SJSA1 (cell line): ENCODE measurements around the gene TRAF3. TPM values are rescaled to one million over a fixed set of nuclear protein-coding genes. Genes with fewer than 3 reads are reported as not detected.

Experiments used
- DNase-seq, 2 experiments: peaks; one replicate each; pipeline ENCODE4 v3.0.0-alpha.2; 2015 to 2020; ENCODE audit warnings: low spot score in 2 of 2, low read depth in 1 of 2
- H3K27ac ChIP-seq: fragments of 250-450 bp; sonication (Bioruptor Pico); 2 replicates; pipeline ENCODE4 v1.5.1; 2020; ENCODE audit warnings: mild to moderate bottlenecking, moderate library complexity
- H3K27me3 ChIP-seq: fragments of 250-450 bp; sonication (Bioruptor Pico); replicated peaks from 2 replicates; pipeline ENCODE4 v1.5.1; 2020; ENCODE audit warnings: mild to moderate bottlenecking, moderate library complexity
- H3K36me3 ChIP-seq: fragments of 250-450 bp; sonication (Bioruptor Pico); 2 replicates; pipeline ENCODE4 v1.5.1; 2020; ENCODE audit warnings: mild to moderate bottlenecking
- H3K4me1 ChIP-seq: fragments of 250-450 bp; sonication (Bioruptor Pico); replicated peaks from 2 replicates; pipeline ENCODE4 v1.6.1; 2021; ENCODE audit warnings: mild to moderate bottlenecking
- H3K4me3 ChIP-seq: fragments of 250-450 bp; sonication (Bioruptor Pico); 2 replicates; pipeline ENCODE4 v1.5.1; 2020; ENCODE audit warnings: mild to moderate bottlenecking
- H3K9me3 ChIP-seq: fragments of 250-450 bp; sonication (Bioruptor Pico); replicated peaks from 2 replicates; pipeline ENCODE4 v1.5.1; 2020; ENCODE audit warnings: mild to moderate bottlenecking
- total RNA-seq: library from RNA; depleted of rRNA; stranded (reverse); fragments of >200 nt; shearing (Covaris generic); gene quantifications from 2 replicates; pipeline ENCODE4 v1.2.3, GENCODE V29; 2014; rRNA removed

TRAF3 gene
- total RNA-seq, 1 experiment from 2014 or later: 24.2 TPM

- Histone ChIP-seq H3K27ac (no peak overlapping the region), H3K4me3 (no peak overlapping the region), H3K9me3 (no peaks in the 10 kb centered on the region), H3K36me3 (peaks cover 83% of the 10 kb centered on the region), H3K27me3 (no peaks in the 10 kb centered on the region), H3K4me1 (peaks cover 30% of the 10 kb centered on the region)
- DNase-seq: peak; percentile 50 to 66
Observed at GRCh38 chr14:102951799-102952198, 174.6 kb downstream of the TRAF3 start.

GRCh38 chr14:102952276-102952675 is 175.0 kb downstream of the TRAF3 start:
- Histone ChIP-seq H3K27ac (no peak overlapping the region), H3K4me3 (no peak overlapping the region), H3K36me3 (peaks cover 79% of the 10 kb centered on the region), H3K4me1 (peaks cover 30% of the 10 kb centered on the region), H3K27me3 (no peaks in the 10 kb centered on the region), H3K9me3 (no peaks in the 10 kb centered on the region)
- DNase-seq: no peak

- H3K4me3 ChIP-seq: no peak overlapping the region
- H3K9me3 ChIP-seq: no peaks in the 10 kb centered on the region
- peaks cover 30% of the 10 kb centered on the region for H3K4me1 ChIP-seq
- no peak for DNase-seq
- H3K27ac ChIP-seq: no peak overlapping the region
- H3K27me3 ChIP-seq: no peaks in the 10 kb centered on the region
- H3K36me3 ChIP-seq: peaks cover 82% of the 10 kb centered on the region
Observed at GRCh38 chr14:102953100-102953499, 175.9 kb downstream of the TRAF3 start.

- Histone ChIP-seq H3K27me3 (no peaks in the 10 kb centered on the region), H3K4me1 (peaks cover 23% of the 10 kb centered on the region), H3K9me3 (no peaks in the 10 kb centered on the region), H3K4me3 (no peak overlapping the region), H3K36me3 (peaks cover 84% of the 10 kb centered on the region), H3K27ac (no peak overlapping the region)
- no peak for DNase-seq
Observed at GRCh38 chr14:102954081-102954789, 177.0 kb downstream of the TRAF3 start.

GRCh38 chr14:102955636-102956408 is 178.6 kb downstream of the TRAF3 start:
- peaks cover 18% of the 10 kb centered on the region for H3K4me1 ChIP-seq
- H3K9me3 ChIP-seq: no peaks in the 10 kb centered on the region
- H3K27ac ChIP-seq: no peak overlapping the region
- no peaks in the 10 kb centered on the region for H3K27me3 ChIP-seq
- DNase-seq: no peak
- peaks cover 78% of the 10 kb centered on the region for H3K36me3 ChIP-seq
- H3K4me3 ChIP-seq: no peak overlapping the region

- no peaks in the 10 kb centered on the region for H3K9me3 ChIP-seq
- peaks cover 7% of the 10 kb centered on the region for H3K4me1 ChIP-seq
- H3K4me3 ChIP-seq: no peak overlapping the region
- H3K27me3 ChIP-seq: no peaks in the 10 kb centered on the region
- H3K36me3 ChIP-seq: peaks cover 84% of the 10 kb centered on the region
- no peak overlapping the region for H3K27ac ChIP-seq
- no peak for DNase-seq
Observed at GRCh38 chr14:102957222-102957621, 180.0 kb downstream of the TRAF3 start.

GRCh38 chr14:102958461-102958860 is 181.2 kb downstream of the TRAF3 start:
- H3K27me3 ChIP-seq: no peaks in the 10 kb centered on the region
- no peak overlapping the region for H3K4me3 ChIP-seq
- H3K4me1 ChIP-seq: no peaks in the 10 kb centered on the region
- H3K27ac ChIP-seq: no peak overlapping the region
- H3K9me3 ChIP-seq: no peaks in the 10 kb centered on the region
- no peak for DNase-seq
- H3K36me3 ChIP-seq: peaks cover 80% of the 10 kb centered on the region

Other genes starting within 250 kb of the TRAF3 start
- gene RCOR1, start 184.8 kb upstream of the TRAF3 start, total RNA-seq: 15.4 and 21.9 TPM in 2 replicates
- not detected in 2 replicates for gene AMN, start 145.2 kb downstream of the TRAF3 start, total RNA-seq